Measurements from ENCODE around the gene CFAP61. TPM values are rescaled to one million over a fixed set of nuclear protein-coding genes. Genes with fewer than 3 reads are reported as not detected.

CFAP61 gene
- total and polyA plus RNA-seq, 10 donors: 0.06 to 0.17 TPM; not detected in 8

DNA sequence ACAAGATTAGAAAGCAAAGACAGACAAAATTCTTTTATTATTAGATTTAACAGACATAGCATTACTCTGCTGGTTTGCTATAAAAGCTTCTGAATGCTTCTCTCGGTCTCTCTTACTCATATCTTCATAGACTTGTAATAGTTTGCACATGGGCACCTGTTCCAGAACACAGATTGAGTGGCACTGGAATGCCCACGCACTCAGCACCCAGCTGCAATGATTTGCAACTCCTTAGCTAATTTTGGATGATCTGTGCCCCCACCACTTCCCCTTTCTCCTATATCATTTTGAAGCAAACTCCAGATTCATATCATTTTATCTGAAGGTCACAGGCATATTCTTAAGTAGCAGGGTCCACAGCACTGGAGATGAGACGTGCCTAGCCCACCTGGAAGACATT, 148.8 kb downstream of the CFAP61 start:
- Histone ChIP-seq H3K27ac (no peak overlapping the region), H3K4me1 (no peaks in the 10 kb centered on the region), H3K4me3 (no peak overlapping the region), H3K27me3 (replicated peaks in 1 of 7) (peaks cover 0 to 25% (median 0%) of the 10 kb centered on the region in 7 donors), H3K36me3 (no peaks in the 10 kb centered on the region), H3K9me3 (no peaks in the 10 kb centered on the region)
- no peak for DNase-seq
- TF ChIP-seq, protein P1, sequence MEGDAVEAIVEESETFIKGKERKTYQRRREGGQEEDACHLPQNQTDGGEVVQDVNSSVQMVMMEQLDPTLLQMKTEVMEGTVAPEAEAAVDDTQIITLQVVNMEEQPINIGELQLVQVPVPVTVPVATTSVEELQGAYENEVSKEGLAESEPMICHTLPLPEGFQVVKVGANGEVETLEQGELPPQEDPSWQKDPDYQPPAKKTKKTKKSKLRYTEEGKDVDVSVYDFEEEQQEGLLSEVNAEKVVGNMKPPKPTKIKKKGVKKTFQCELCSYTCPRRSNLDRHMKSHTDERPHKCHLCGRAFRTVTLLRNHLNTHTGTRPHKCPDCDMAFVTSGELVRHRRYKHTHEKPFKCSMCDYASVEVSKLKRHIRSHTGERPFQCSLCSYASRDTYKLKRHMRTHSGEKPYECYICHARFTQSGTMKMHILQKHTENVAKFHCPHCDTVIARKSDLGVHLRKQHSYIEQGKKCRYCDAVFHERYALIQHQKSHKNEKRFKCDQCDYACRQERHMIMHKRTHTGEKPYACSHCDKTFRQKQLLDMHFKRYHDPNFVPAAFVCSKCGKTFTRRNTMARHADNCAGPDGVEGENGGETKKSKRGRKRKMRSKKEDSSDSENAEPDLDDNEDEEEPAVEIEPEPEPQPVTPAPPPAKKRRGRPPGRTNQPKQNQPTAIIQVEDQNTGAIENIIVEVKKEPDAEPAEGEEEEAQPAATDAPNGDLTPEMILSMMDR (IDR thresholded peaks at IDR 0.05 in 8 of 11, conservative IDR thresholded peaks at IDR 0.05 in 3 of 11): no peak
- TF ChIP-seq POLR2A (IDR thresholded peaks at IDR 0.05): no peak
- no peak for TF ChIP-seq POLR2AphosphoS5 (IDR thresholded peaks at IDR 0.05)
- intact Hi-C loops (cut with DNase I; ENCODE audit: low total_unique reads): no loop called here
- WGBS, 5 donors: 25 to 33% (median 32%) methylated on average over 3 of the region's 3 CpGs

DNA sequence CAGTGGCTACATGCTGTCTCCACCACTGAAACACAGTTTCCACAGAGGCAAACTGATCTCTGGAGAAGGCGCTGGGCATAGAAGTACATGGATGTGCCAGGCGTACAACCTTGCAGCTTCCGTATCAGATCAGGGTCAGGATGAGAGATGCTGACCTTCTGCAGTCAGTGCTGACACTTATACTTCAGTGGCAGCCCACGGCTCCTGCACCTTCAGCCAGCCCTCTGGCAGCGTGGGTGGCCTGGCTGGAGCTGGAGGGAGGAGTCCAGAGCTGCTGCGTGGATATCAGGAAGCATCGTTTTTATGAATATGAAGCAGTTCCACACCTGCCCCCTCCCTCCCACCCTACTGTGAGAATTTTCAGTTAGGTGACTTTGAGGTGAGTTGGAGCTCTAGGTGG, 149.3 kb downstream of the CFAP61 start:
- no peak overlapping the region for H3K4me3 ChIP-seq
- no peaks in the 10 kb centered on the region for H3K9me3 ChIP-seq
- H3K4me1 ChIP-seq: no peaks in the 10 kb centered on the region
- H3K27ac ChIP-seq: no peak overlapping the region
- intact Hi-C loops (cut with DNase I; ENCODE audit: low total_unique reads): no loop called here
- DNase-seq: no peak
- no peak for TF ChIP-seq POLR2A (IDR thresholded peaks at IDR 0.05)
- TF ChIP-seq POLR2AphosphoS5 (IDR thresholded peaks at IDR 0.05): no peak
- TF ChIP-seq, protein P1 (IDR thresholded peaks at IDR 0.05 in 8 of 11, conservative IDR thresholded peaks at IDR 0.05 in 3 of 11): no peak
- no peaks in the 10 kb centered on the region for H3K36me3 ChIP-seq
- 69 to 85% (median 78%) methylated on average over 6 to 7 of the region's 7 CpGs for WGBS, 5 donors
- peaks cover 0 to 25% (median 0%) of the 10 kb centered on the region in 7 donors for H3K27me3 ChIP-seq (replicated peaks in 1 of 7)

GRCh38 chr20:20202768-20203167, 150.4 kb downstream of the CFAP61 start:
- Histone ChIP-seq H3K4me3 (no peak overlapping the region), H3K36me3 (no peaks in the 10 kb centered on the region), H3K4me1 (no peaks in the 10 kb centered on the region), H3K27me3 (replicated peaks in 1 of 7) (peaks cover 0 to 30% (median 0%) of the 10 kb centered on the region in 7 donors), H3K27ac (no peak overlapping the region), H3K9me3 (no peaks in the 10 kb centered on the region)
- WGBS, 5 donors: 74 to 91% (median 79%) methylated on average over 8 of the region's 8 CpGs
- TF ChIP-seq POLR2A (IDR thresholded peaks at IDR 0.05) (no peak), POLR2AphosphoS5 (IDR thresholded peaks at IDR 0.05) (no peak)
- TF ChIP-seq, protein P1 (IDR thresholded peaks at IDR 0.05 in 8 of 11, conservative IDR thresholded peaks at IDR 0.05 in 3 of 11): no peak
- intact Hi-C loops (cut with DNase I; ENCODE audit: low total_unique reads): no loop called here
- DNase-seq: no peak

DNA sequence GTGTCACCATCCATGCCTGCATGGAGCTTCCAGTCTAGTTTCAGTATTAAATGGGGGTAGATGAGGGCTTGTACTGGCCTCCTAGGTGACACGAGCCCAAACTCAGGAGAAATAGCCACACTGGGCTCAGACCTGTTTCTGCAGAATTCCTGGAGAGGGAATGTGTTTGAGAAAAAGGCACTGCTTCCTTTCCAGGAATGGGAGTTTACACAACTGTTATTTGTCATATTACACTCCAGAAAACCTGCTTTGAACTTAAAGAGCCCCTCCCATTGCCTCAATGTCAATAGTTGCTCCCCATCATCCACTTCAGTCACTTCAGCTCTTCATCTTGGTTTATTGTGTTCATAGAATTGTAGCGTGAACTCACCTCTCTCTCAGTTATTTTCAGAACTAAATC, 151.5 kb downstream of the CFAP61 start:
- Histone ChIP-seq H3K4me3 (no peak overlapping the region), H3K36me3 (no peaks in the 10 kb centered on the region), H3K27me3 (replicated peaks in 1 of 7) (peaks cover 0 to 40% (median 0%) of the 10 kb centered on the region in 7 donors), H3K4me1 (no peaks in the 10 kb centered on the region), H3K27ac (no peak overlapping the region), H3K9me3 (no peaks in the 10 kb centered on the region)
- WGBS, 5 donors: 65 to 88% (median 76%) methylated on average over 2 of the region's 2 CpGs
- intact Hi-C loops (cut with DNase I; ENCODE audit: low total_unique reads): no loop called here
- TF ChIP-seq POLR2AphosphoS5 (IDR thresholded peaks at IDR 0.05) (no peak), POLR2A (IDR thresholded peaks at IDR 0.05) (no peak)
- TF ChIP-seq, protein P1 (IDR thresholded peaks at IDR 0.05 in 8 of 11, conservative IDR thresholded peaks at IDR 0.05 in 3 of 11): no peak
- DNase-seq: no peak
